HG03060 (cell line): ENCODE results near the gene RAD23B.
"Not testable (repeated sequence)": the region's sequence is repeated elsewhere in the genome, so short reads cannot be mapped to it uniquely, and the experiment has no call there.

Experiments used
- ATAC-seq: cut with Tn5 transposase; IDR thresholded peaks from one replicate; pipeline ENCODE4 v1.9.1; 2021; ENCODE audit warnings: low read depth, moderate number of reproducible peaks; ENCODE audit not compliant: unreplicated experiment

The RAD23B gene

DNA sequence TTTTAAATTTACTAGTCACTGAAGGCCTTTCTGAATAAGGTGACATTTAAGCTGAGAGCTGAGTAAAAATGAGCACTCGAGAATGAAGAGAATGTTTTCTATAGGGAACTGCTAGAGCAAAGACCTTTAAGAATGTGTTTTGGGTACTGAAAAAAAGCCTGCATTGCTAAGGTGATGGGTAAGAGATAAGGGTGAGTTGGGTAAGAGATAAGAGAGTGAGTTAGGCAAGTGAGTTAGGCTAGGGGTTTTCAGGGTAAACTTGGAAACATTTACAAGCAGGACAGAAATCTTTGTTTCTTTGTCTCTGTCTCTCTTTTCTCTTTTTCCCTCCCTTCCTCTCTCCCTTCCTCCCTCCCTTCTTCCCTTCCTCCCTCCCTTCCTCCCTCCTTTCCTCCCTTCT, 5.6 kb downstream of the RAD23B start:
- no peak for ATAC-seq

DNA sequence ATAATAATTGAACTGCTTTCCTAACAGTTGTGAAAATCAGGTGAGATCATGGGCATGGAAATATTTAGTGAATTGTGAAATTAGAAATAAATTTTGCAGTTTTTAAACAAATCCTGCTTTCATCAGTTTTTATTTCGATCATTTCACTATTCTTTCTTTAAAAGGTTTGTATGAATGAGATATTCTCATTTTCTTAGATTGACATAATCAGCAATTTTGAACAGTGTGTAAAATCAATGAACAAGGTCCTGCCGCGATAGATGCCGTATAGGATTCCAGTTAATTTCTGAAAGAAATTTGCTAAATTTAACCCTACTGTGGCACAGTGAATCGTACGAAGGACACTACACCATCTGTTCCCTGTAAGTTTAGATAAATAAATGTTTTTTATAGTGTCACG, 7.5 kb downstream of the RAD23B start:
- ATAC-seq, result no peak

DNA sequence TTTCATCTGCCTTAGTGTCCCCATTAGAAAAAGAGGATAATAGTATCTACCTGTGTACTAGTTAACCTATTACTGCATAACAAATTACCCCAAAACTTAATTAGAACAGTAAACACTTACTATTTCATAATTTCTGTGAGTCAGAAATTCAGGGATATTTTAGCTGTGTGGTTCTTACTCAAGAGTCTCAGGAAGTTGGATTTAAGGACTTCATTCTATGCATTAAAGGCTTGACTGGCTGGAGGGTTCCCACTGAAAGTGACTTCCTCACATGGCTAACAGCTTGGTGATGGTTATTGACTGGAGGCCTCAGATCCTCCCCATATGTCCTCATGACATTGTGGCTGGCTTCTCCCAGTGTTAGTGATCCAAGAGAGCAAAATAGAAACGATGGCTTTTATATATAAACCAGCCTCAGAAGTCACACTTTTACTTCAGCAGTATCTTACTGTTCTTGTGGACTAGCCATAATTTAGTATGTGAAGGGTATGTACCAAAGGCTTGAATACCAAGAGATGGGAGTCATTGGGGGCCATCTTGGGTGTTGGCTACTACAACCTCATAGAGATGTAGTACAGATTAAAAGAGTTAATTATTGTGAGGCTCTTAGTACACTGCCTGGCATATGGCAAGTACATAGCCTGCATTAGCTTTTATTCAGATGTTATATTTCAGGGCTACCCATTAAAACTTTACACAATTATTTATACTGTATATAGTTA, 9.9 kb downstream of the RAD23B start:
- ATAC-seq, result no peak

DNA sequence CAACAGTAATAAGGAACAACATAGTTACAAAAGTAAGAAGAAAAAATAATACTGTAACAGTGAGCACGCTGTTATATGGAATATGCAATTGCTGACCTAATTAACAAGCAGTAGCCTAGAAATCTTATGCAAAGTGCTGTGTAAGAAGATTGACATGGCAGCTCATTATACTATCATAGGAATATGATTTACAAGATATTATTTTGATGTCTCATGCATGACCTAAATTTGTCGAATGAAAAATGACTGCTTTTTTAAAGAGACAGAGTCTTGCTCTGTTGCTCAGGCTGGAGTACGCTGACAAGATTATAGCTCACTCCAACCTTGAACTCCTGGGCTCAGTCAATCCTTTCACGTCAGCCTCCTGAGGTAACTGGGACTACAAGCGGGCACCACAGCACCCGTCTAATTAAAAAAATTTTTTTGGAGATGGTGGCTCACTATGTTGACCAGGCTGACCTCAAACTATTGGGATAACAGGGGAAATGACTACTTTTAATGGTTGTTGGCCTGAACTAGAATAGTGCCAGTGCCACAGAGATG, 10.5 kb downstream of the RAD23B start:
- no peak for ATAC-seq

DNA sequence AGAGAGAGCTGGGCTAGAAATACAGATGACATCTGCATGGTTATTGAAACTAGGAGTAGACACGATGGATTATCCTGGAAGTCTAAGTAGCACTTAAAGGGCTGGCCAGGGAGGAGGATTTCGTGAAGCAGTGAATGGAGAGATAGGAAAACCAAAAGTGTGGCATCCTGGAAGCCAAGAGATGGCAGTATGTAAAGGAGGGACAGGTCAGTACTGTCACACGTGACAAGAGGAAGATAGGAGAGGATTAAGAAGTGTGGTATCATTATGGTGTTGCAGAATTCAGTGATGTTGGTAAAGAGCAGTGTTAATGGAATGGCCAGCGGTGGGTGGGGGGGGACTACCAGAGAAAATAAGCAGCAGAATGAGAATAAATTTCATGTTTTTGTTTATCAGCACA, 11.7 kb downstream of the RAD23B start:
- ATAC-seq, result no peak

DNA sequence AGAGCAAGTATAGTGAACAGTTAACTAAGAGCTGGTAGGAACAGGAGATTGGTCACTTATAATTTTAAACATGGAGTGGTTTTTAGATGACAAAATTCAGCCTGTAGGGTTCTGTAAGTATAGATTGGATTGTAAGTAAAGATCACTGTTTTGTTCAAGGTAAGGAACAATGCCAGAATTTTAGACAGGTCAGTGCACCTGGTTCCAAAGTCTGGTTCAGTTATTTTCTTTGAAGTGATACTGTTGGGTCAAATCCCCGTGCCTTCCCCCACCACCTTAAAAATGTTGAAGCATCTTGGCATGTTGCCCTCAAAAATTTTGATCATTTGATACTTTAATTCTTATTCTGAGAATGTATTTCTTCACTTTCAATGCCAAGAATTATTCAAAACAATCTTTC, 12.9 kb downstream of the RAD23B start:
- no peak for ATAC-seq

DNA sequence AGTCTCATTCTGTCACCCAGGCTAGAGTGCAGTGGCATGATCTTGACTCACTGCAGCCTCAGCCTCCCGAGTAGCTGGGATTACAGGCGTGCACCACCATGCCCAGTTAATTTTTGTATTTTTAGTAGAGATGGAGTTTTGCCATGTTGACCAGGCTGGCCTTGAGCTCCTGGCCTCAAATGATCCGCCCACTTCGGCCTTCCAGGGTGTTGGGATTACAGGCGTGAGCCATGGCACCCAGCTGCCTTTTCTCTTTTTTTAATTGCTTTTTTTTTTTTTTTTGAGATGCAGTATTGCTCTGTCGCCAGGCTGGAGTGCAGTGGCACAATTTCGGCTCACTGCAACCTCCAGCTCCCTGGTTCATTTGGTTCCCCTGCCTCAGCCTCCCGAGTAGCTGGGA, 13.5 kb downstream of the RAD23B start:
- not testable (repeated sequence) for ATAC-seq

DNA sequence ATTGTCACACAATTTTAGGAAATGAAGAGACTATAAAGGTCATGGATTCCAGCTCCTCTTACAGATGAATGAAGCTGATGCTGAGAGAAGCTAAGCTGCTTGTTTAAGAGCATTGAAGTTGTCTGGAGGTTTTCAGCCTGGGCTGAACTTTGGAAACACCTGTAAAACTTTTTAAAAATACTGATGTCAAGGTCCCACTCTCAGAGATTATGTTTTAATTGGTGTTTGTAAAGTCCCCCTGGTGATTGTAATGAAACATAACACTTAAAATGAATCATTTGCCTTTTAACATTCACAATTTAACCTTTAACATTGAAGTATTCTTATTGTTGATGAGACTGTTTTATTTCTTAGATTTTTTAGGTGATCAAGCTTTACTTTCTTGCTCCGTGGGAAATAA, 16.4 kb downstream of the RAD23B start:
- no peak for ATAC-seq

DNA sequence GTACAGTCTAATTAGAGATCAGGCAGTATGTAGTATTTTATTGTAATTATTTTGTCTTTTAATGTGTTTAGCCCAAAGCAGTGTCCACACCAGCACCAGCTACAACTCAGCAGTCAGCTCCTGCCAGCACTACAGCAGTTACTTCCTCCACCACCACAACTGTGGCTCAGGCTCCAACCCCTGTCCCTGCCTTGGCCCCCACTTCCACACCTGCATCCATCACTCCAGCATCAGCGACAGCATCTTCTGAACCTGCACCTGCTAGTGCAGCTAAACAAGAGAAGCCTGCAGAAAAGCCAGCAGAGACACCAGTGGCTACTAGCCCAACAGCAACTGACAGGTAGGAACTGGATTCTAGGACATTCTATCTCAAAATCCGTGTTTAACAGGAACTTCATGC, 23.2 kb downstream of the RAD23B start:
- ATAC-seq, result no peak

DNA sequence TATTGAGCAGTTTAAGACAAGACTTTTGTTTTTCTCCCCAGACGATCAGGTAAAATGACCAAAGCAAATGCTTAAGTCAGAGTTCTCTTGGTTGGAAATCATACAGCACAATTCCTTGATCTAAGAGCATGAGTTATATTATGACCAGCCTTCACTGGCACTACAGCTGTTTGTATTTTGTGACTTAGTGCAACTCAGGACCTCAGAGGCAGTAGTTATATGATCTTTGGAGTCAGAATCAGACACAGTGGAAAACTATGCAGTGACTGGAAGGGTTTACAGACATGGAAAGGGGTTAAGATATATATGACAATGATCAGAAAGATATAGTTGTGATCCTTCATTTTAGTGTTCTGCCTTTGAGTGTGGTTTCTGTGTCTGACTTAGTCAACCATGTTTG, 24.3 kb downstream of the RAD23B start:
- no peak for ATAC-seq

DNA sequence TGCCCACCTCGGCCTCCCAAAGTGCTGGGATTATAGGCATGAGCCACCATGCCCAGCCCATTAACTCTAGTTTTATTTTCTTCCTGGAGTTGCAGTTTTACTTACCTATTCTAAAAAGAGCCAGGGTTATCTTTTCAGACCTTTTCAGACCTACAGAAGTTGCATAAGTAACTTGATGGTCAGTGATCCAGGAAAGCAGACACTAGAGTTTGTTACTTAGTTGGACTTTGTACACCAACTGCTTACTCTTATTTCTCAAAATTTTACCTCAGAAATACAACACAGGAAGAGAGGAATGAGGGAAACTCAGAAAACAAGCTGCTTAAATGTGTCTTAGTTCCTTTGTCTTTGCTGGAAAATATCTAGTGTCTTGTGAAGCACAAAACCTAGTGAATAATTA, 25.4 kb downstream of the RAD23B start:
- no peak for ATAC-seq

DNA sequence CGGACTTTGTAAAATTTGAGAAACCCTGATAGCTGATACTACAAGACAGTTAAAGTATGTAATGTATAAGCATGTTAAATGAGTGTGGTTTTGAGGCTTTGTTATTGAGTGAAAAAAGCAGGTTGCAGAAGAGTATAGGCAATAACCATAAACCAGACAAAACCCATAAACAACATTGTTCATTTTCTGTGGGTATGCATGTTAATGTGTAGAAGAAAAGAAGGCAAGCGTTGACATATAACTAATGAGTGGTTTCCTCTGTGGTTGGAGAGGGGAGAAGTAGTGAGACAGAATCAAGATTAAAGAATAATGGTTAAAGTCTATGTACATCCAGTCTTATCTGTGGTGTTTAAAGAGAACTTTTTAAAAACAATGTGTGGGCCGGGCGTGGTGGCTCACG, 26.2 kb downstream of the RAD23B start:
- ATAC-seq, result peak; percentile 61

DNA sequence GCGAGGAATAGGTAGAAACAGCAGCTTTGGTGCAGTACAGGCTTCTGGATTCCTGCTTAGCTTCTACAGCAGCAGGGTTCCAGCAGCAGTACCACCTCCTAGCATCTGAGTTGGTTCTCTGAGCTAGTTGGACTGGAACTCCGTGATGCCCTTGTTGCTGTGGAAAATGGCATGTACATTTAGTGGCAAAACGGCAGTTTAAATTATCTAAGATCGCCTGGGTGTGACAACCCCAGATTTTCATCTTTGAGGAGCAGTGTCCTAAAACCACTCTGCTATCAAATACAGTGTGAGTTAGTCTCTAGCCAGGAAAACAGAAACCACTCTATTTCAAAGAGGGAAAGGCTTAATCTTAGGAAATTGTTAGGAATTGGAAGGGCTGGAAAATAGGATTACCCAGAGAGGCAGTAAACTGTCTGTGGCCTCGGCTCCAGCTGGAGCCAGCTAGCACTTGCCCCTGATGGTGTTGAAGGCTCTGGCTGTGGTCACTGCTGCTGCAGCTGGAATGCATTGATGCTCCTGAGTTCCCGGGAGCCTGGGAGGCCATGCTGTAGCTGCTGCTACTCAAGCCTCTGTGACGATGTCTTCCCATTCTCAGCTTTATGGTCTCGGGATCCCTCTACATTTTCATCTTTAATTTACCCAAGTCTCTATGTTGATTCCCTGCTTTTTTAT, 29.4 kb downstream of the RAD23B start:
- ATAC-seq, result no peak

DNA sequence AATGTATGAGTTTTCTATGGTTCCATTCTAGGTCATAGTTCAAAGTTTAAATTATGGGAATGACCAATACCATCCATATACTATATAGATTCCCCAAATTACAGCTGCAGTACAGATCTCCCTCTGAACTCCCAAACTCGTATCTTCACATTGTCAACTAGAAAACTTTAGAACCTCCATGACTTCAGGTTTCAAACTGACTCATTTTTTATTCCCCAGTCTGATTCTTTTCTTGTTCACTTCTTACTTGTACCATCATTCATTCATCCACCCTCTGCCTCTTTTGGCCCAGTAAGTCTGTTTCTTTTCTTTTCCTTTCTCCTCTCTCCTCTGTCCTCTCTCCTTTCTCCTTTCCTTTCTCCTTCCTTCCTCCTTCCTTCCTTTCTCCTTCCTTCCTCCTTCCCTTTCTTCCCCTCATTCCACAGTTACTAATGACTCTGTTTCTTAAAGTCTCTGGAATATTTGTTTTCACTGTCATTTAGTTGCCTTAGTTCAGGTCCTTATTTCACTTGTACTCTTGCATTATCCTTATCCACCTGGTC, 30.5 kb downstream of the RAD23B start:
- no peak for ATAC-seq

DNA sequence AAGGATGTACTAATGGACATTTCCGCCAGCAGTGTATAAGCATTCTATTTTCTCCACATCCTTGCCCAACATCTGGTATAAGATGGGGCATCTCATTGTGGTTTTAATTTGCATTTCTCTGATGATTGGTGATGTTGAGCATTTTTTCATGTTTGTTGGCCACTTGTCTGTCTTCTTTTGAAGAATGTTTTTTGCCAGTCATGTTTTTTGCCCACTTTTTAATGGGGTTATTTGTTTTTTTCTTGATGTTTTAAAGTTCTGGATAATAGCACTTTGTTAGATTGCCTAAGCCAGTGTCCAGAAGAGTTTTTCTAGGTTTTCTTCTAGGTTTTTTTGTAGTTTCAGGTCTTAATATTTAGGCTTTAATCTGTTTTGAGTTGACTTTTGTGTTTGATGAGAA, 31.7 kb downstream of the RAD23B start:
- no peak for ATAC-seq

DNA sequence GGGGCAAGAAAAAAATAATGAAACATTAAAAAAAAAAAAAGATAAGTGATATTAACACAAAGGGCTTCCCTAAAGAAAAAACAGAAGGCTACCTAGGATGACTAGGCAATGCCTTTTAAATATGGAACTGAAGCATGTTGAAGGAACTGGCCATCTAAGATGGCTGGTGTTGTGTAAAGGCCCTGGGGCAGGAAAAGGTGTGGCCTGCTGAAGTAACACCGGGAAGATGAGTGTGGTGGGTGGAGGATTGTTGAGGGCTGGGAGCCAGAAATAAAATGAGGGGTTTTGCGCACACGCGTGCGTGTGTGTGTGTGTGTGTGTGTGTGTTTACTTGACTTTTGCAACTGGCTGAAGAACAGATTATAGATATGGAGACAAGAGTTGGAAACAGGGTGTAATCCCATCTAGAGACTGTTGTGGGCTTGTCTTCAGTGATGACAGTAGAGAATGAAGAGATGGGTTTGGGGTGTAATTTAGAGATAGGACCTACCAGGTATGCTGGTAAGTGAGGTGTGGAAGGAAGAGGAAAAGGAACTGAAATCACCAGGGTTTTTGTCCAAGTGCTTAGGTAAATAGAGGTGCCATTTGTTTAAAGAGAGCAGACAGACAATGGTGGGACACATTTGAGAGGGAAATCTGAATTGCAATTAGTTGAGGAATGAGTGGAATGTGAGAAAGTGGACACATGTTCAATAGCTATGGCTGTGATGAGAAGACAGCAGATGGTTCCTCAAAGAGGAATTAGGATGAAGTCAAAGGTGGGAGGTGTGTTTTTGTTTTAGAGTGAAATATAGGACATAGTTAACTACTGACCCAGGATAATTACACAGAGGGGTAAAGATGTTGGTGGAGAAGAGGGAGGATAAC, 33.9 kb downstream of the RAD23B start:
- no peak for ATAC-seq

DNA sequence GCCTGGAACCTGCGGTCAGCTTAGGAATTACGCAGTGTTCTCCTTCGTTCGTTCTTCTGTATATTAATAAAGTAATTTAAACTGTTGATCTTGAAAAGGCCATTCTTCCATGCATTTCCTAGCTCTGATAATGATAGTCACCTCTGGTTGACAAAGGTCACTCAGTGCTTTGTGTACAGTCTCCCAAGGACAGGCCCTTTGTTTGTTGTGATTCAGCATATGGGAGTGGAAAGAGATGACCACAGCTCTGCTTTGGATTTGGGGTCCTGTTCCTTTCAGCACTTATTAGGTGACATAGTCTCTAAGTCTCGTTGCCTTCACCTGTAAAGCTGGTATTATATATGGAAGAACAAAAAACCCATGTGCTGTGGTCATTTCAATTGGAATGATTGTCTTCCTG, 39.6 kb downstream of the RAD23B start:
- ATAC-seq, result no peak

DNA sequence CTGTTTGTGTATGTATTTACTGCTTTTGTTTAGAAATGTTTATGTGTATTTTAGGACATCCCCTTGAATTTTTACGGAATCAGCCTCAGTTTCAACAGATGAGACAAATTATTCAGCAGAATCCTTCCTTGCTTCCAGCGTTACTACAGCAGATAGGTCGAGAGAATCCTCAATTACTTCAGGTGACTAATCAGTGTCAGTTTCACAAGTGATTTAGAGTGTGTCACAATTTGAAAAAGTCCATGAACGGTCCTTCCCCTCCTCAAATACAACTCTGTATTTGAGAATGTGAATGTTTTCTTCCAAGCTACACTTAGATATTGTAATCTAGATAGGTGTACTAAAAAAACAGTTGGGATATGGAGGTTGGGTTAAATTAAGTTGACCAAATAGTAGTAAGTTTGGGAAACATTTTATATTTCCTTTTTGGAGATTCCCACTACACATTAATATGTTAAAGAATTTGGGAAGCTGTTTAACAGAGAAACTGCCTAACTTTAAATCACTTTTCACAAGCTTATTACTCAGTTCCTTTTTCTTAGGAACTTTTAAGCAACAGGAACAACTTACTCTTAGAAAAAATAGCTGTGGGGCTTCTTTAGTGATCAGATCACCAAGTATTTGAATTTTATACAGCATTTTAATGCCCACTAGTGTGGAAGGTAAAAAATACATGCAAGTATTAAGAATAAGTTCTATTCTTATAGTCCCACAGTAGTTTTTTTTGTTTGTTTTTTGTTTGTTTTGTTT, 40.9 kb downstream of the RAD23B start:
- no peak for ATAC-seq

DNA sequence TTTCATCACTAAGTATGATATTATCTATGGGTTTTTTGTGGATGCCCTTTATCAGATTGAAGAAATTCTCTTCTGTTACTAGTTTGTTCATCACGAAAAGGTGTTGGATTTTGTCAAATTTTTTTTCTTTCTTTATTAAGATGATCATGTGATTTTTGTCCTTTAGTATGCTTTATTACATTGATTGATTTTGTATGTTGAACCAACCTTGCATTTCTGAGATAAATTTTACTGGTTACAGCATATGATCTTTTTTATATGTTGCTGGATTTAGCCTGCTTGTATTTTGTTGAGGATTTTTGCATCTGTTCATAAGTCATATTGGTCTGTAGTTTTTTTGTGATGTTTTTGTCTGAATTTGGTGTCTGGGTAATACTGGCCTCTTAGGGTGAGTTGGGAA, 42.8 kb downstream of the RAD23B start:
- ATAC-seq, result no peak

DNA sequence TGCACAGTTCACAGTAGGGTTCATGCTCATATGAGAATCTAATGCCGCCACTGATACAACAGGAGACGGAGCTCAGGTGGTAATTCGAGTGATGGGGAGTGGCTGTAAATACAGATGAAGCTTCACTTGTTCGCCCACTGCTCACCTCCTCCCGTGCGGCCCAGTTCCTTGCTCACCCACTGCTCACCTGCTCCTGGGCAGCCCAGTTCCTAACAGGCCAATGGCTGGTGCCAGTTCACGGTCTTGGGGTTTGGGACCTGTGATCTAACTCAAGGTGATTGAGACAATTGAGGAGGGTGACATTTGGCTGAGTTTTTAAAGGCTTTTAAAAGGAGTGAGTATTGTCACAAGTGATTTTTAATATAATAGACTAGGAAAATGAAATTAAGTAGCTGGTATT, 45.4 kb downstream of the RAD23B start:
- no peak for ATAC-seq
